KMS-11 (cell line): ENCODE data around the gene ATP6V0D1.

Experiments
- H2AFZ ChIP-seq: fragments of 200-600 bp; sonication (generic); 2 replicates; pipeline ENCODE4 v1.6.1; 2016; ENCODE audit warnings: antibody characterized with exemption, mixed run types, low read depth
- H3K27ac ChIP-seq: fragments of 200-600 bp; sonication (generic); 2 replicates; pipeline ENCODE4 v1.6.1; 2016; ENCODE audit warnings: mild to moderate bottlenecking, mixed run types
- H3K27me3 ChIP-seq: fragments of 200-600 bp; sonication (generic); 2 replicates; pipeline ENCODE4 v1.6.1; 2017; ENCODE audit warnings: mild to moderate bottlenecking, low read depth, mixed run types, moderate library complexity; ENCODE audit not compliant: insufficient read depth
- H3K36me3 ChIP-seq: fragments of 200-600 bp; sonication (generic); 2 replicates; pipeline ENCODE4 v1.6.1; 2017; ENCODE audit warnings: mild to moderate bottlenecking, mixed run types; ENCODE audit not compliant: insufficient read depth
- H3K4me1 ChIP-seq: fragments of 200-600 bp; sonication (generic); 2 replicates; pipeline ENCODE4 v1.6.1; 2016; ENCODE audit warnings: mild to moderate bottlenecking, low read depth, mixed run types; ENCODE audit not compliant: poor library complexity, severe bottlenecking
- H3K4me2 ChIP-seq: fragments of 200-600 bp; sonication (generic); 2 replicates; pipeline ENCODE4 v1.7.0; 2016; ENCODE audit warnings: mild to moderate bottlenecking, mixed run types
- H3K4me3 ChIP-seq: fragments of 200-600 bp; sonication (generic); IDR thresholded peaks from 2 replicates; pipeline ENCODE4 v1.6.1; 2017; ENCODE audit warnings: low read depth, low read length, mixed read lengths; ENCODE audit not compliant: insufficient read depth
- H3K79me2 ChIP-seq: fragments of 200-600 bp; sonication (generic); 2 replicates; pipeline ENCODE4 v1.6.1; 2016; ENCODE audit warnings: low read depth, mixed run types; ENCODE audit not compliant: insufficient read depth
- H3K9ac ChIP-seq: fragments of 200-600 bp; sonication (generic); 2 replicates; pipeline ENCODE4 v1.6.1; 2016; ENCODE audit warnings: mild to moderate bottlenecking, mixed run types
- H4K20me1 ChIP-seq: fragments of 200-600 bp; sonication (generic); 2 replicates; pipeline ENCODE4 v1.6.1; 2016; ENCODE audit warnings: mild to moderate bottlenecking, mixed run types; ENCODE audit not compliant: insufficient read depth
- TF ChIP-seq, protein P1 (sequence below): fragments of 200-600 bp; sonication (generic); conservative IDR thresholded peaks from 2 replicates; pipeline ENCODE4 v1.6.1; 2017; ENCODE audit warnings: low read depth, mild to moderate bottlenecking, antibody characterized with exemption, low read length, moderate library complexity, mixed read lengths

The ATP6V0D1 gene

DNA sequence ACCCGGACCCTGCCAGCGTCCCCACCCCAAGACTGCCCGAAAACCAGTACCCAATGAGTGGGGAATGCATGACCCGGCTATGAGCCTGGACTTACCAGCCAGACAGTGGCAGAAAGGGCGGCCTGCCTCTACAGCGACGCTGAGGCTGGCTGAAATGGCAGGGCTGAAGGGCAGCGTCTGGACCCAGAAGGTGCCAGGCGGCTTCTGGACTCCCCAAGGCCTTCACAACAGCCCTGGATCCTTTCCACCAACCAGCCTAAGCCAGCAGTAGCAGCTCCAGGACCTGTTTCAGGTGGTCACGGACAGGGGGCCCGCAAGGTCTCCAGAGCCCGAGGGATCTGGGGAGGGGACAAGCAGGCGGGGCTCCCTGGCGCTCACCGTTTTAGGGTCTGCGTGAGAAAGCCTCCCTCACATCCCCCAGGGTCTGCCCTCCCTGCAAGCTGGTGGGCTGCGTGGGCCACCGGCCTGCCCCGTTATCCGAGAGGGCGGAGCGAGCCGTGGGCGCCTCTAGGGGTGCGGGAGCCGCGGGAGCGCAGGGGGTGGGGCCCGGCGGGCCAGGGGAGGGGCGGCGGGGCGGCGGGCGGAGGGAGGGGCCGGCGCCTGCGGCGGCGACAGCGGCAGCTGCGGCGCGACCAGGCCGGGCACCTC, 47.4 kb upstream of the ATP6V0D1 start, which contains the start of gene RIPOR1:
RIPOR1 (plus strand) TSS at position 608 of the 648 bp plus-strand sequence. CDS start 9,618 bp downstream, outside the sequence.
- TF ChIP-seq, protein P1, sequence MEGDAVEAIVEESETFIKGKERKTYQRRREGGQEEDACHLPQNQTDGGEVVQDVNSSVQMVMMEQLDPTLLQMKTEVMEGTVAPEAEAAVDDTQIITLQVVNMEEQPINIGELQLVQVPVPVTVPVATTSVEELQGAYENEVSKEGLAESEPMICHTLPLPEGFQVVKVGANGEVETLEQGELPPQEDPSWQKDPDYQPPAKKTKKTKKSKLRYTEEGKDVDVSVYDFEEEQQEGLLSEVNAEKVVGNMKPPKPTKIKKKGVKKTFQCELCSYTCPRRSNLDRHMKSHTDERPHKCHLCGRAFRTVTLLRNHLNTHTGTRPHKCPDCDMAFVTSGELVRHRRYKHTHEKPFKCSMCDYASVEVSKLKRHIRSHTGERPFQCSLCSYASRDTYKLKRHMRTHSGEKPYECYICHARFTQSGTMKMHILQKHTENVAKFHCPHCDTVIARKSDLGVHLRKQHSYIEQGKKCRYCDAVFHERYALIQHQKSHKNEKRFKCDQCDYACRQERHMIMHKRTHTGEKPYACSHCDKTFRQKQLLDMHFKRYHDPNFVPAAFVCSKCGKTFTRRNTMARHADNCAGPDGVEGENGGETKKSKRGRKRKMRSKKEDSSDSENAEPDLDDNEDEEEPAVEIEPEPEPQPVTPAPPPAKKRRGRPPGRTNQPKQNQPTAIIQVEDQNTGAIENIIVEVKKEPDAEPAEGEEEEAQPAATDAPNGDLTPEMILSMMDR: no peak
- H3K36me3 ChIP-seq: no peaks in the 10 kb centered on the region
- no peak within 1 kb of the TSS for H3K4me3 ChIP-seq

DNA sequence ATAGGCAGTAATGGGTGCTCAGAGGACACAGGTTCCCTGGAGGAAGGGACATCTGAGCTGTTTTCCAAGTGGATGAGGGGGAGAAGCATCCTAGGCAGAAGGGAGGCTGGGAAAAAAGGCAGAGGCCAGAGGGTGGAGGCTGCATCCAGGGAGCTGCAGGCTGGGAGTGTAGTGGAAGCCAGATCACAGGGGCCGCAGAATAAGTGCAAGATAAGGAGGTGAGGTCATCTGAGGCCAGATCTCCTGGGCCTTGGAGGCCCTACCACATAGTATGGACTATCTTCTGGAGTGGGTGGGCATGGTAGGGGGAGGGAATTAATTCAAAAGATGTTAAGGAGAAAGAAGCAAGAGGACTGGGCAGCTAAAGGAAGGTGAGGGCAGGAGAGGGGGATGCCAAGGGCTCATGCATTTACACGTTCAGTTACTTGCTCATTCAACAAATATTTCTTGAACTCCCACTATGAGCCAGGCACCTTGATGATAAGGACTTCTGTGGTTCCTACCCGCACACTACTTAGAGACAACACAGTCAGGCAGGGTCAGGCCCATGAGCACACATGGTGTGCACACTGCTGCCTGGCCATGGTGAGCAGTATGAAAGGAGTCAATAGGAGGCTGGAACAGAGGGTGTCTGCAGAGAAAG, 45.3 kb upstream of the ATP6V0D1 start:
- H3K27ac ChIP-seq: no peak overlapping the region
- H3K4me2 ChIP-seq: no peak overlapping the region
- no peak overlapping the region for H3K4me3 ChIP-seq
- H3K9ac ChIP-seq: no peak overlapping the region
- H2AFZ ChIP-seq: no peak overlapping the region
- TF ChIP-seq, protein P1: no peak
- H3K4me1 ChIP-seq: peaks cover 12% of the 10 kb centered on the region
- no peaks in the 10 kb centered on the region for H3K36me3 ChIP-seq
- no peaks in the 10 kb centered on the region for H3K79me2 ChIP-seq
- no peaks in the 10 kb centered on the region for H3K27me3 ChIP-seq
- no peaks in the 10 kb centered on the region for H4K20me1 ChIP-seq

More for the DNA sequence above, 47.4 kb upstream of the ATP6V0D1 start, which contains the start of gene RIPOR1:
- Histone ChIP-seq H3K27ac (no peak within 1 kb of the TSS), H3K4me1 (peaks cover 13% of the 10 kb centered on the region), H2AFZ (peak within 1 kb of the TSS; percentile 85), H4K20me1 (no peaks in the 10 kb centered on the region), H3K9ac (peak within 1 kb of the TSS; percentile 52; the same call in 1 of the 2 replicates), H3K4me2 (peak within 1 kb of the TSS; percentile 97), H3K27me3 (no peaks in the 10 kb centered on the region), H3K79me2 (no peaks in the 10 kb centered on the region)

DNA sequence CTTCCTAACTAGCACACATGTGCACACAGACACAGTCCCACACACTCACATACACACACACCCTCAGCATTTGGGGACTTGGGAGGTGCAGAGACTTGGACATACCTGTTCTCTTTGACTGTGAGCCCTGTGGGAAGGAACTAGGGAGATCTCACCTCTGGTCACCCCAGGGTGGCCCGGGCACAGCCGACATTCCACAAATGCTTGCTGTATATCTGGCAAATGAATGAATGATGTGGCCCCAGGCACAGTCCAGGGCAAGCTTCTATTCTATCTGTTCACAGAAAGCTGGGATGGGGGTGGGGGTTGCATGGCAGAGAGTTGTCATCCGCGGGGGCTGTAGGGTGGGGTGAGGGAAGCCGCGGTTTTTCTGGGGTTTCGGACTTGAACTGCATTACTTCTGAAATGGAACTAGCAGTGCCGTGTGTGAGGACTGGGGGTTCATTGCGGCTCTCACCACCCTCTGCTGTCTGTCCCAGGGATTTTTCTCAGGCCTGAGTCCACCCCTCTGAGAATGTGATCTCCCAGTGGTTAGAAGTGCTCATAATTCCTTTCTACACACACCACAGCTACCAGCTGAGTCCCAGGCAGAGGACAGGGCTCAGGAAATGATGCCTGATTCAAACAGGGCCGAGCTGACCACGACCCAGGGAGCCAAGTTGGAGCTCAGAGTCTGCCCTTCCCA, 44.4 kb upstream of the ATP6V0D1 start:
- peaks cover 10% of the 10 kb centered on the region for H3K4me1 ChIP-seq
- no peak overlapping the region for H3K27ac ChIP-seq
- no peaks in the 10 kb centered on the region for H3K36me3 ChIP-seq

DNA sequence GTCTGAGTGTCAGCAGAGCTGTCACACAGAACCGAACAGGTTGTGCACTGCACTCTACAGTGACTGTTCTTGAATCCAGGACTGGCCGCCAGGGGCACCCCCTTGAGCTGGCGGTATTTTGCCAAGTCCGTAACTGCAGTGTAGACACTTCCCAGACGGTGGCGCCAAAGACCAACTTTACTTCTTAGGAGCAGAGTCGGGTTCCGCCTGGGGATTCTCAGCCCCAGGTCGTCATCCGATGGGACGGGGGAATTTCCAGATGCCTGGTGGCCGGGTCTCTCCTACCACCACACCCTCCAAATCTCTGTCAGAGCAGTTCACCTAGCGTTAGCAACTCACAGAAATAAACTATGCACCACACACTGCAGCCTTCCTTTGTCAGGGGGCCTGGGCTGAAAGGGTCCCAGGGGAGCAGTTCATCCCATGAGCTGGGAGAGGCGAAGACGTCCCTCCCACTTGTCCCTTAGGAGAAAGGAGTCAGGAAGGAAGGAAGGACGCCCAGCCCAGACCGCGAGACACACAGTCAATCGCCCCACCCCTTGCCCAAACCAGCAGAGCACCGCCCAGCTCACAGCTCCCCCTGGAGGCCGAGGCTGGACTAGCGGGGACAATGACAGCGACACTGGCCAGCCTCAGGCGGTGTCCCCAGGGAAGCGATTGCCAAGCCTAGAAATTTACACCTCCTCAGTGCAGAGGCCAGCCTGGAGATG, 40.3 kb upstream of the ATP6V0D1 start:
- Histone ChIP-seq H2AFZ (peak overlapping the region; percentile 93), H3K79me2 (no peaks in the 10 kb centered on the region), H3K36me3 (no peaks in the 10 kb centered on the region), H3K27me3 (no peaks in the 10 kb centered on the region), H3K9ac (peak overlapping the region; percentile 89), H3K4me2 (peak overlapping the region; percentile 75), H3K4me3 (no peak overlapping the region), H3K27ac (peak overlapping the region; percentile 93), H3K4me1 (peaks cover 4% of the 10 kb centered on the region), H4K20me1 (no peaks in the 10 kb centered on the region)
- TF ChIP-seq, protein P1: peak; percentile 93

More for the DNA sequence above, 44.4 kb upstream of the ATP6V0D1 start:
- H4K20me1 ChIP-seq: no peaks in the 10 kb centered on the region
- no peak overlapping the region for H3K4me2 ChIP-seq
- H3K79me2 ChIP-seq: no peaks in the 10 kb centered on the region
- TF ChIP-seq, protein P1: no peak
- H3K4me3 ChIP-seq: no peak overlapping the region
- no peak overlapping the region for H3K9ac ChIP-seq
- H3K27me3 ChIP-seq: no peaks in the 10 kb centered on the region
- H2AFZ ChIP-seq: no peak overlapping the region
